H9 (cell line): Measurements from ENCODE around the gene TGFA. TPM values are rescaled to one million over a fixed set of nuclear protein-coding genes. Genes with fewer than 3 reads are reported as not detected.

Experiments
- DNase-seq: peaks from one replicate; pipeline ENCODE4 v3.0.0-alpha.2; 2017
- H2AFZ ChIP-seq: one replicate; pipeline ENCODE4 v1.6.1; 2013; ENCODE audit warnings: mild to moderate bottlenecking, low read length, control low read depth, moderate library complexity
- H2AK5ac ChIP-seq: 2 replicates; pipeline ENCODE4 v1.6.1; 2013; ENCODE audit warnings: low read length, control low read depth, mixed read lengths; ENCODE audit not compliant: insufficient read length
- H2BK120ac ChIP-seq: one replicate; pipeline ENCODE4 v1.6.1; 2013; ENCODE audit warnings: low read depth, mild to moderate bottlenecking, low read length, control low read depth, inconsistent platforms; ENCODE audit not compliant: poor library complexity, severe bottlenecking
- H2BK12ac ChIP-seq: 2 replicates; pipeline ENCODE4 v1.6.1; 2013; ENCODE audit warnings: low read length, control low read depth, mixed read lengths, low read depth; ENCODE audit not compliant: insufficient read length
- H2BK15ac ChIP-seq: 2 replicates; pipeline ENCODE4 v1.6.1; 2013; ENCODE audit warnings: low read depth, low read length, control low read depth
- H2BK20ac ChIP-seq: one replicate; pipeline ENCODE4 v1.6.1; 2013; ENCODE audit warnings: low read depth, mild to moderate bottlenecking, low read length, control low read depth, inconsistent platforms; ENCODE audit not compliant: poor library complexity, severe bottlenecking
- H2BK5ac ChIP-seq: 2 replicates; pipeline ENCODE4 v1.6.1; 2013; ENCODE audit warnings: low read length, control low read depth, mixed read lengths; ENCODE audit not compliant: insufficient read length
- H3K14ac ChIP-seq: 2 replicates; pipeline ENCODE4 v1.6.1; 2013; ENCODE audit warnings: low read length, control low read depth; ENCODE audit not compliant: insufficient read depth
- H3K18ac ChIP-seq: 2 replicates; pipeline ENCODE4 v1.6.1; 2013; ENCODE audit warnings: low read depth, mild to moderate bottlenecking, mixed read lengths, low read length, control low read depth; ENCODE audit not compliant: insufficient read length
- H3K23ac ChIP-seq: 2 replicates; pipeline ENCODE4 v1.6.1; 2013; ENCODE audit warnings: low read length, control low read depth, mixed read lengths, low read depth; ENCODE audit not compliant: insufficient read length
- H3K23me2 ChIP-seq: 2 replicates; pipeline ENCODE4 v1.6.1; 2013; ENCODE audit warnings: low read depth, mild to moderate bottlenecking, mixed read lengths, low read length, control low read depth; ENCODE audit not compliant: insufficient read length, poor library complexity, severe bottlenecking
- H3K27ac ChIP-seq: 2 replicates; pipeline ENCODE4 v1.5.1; 2013; ENCODE audit warnings: low read length, control low read depth, mixed read lengths, low read depth; ENCODE audit not compliant: insufficient read length
- H3K27me3 ChIP-seq: 2 replicates; pipeline ENCODE4 v1.6.1; 2013; ENCODE audit warnings: low read length, control low read depth, inconsistent platforms; ENCODE audit not compliant: insufficient read depth
- H3K4ac ChIP-seq: 2 replicates; pipeline ENCODE4 v1.6.1; 2013; ENCODE audit warnings: low read depth, mild to moderate bottlenecking, control low read depth, inconsistent platforms, low read length, moderate library complexity
- H3K4me1 ChIP-seq: 2 replicates; pipeline ENCODE4 v1.6.1; 2013; ENCODE audit warnings: low read length, control low read depth, inconsistent platforms; ENCODE audit not compliant: insufficient read depth
- H3K4me2 ChIP-seq: 2 replicates; pipeline ENCODE4 v1.6.1; 2013; ENCODE audit warnings: low read length, control low read depth, mixed read lengths; ENCODE audit not compliant: insufficient read length, insufficient read depth
- H3K56ac ChIP-seq: 2 replicates; pipeline ENCODE4 v1.6.1; 2013; ENCODE audit warnings: low read depth, mild to moderate bottlenecking, mixed read lengths, low read length, control low read depth; ENCODE audit not compliant: insufficient read length
- H3K79me1 ChIP-seq: 2 replicates; pipeline ENCODE4 v1.6.1; 2013; ENCODE audit warnings: low read depth, mild to moderate bottlenecking, moderate library complexity, low read length, control low read depth, inconsistent platforms; ENCODE audit not compliant: insufficient read depth, poor library complexity, severe bottlenecking
- H3K79me2 ChIP-seq: 2 replicates; pipeline ENCODE4 v1.6.1; 2013; ENCODE audit warnings: low read length, control low read depth, inconsistent platforms; ENCODE audit not compliant: insufficient read depth
- H3K9ac ChIP-seq: 2 replicates; pipeline ENCODE4 v1.6.1; 2013; ENCODE audit warnings: low read length, control low read depth, mixed read lengths; ENCODE audit not compliant: insufficient read length; ENCODE audit errors: extremely low read depth
- H3K9me3 ChIP-seq: one replicate; pipeline ENCODE4 v1.6.1; 2013; ENCODE audit warnings: low read depth, low read length, inconsistent platforms; ENCODE audit not compliant: control insufficient read depth
- H3T11ph ChIP-seq: one replicate; pipeline ENCODE4 v1.6.1; 2013; ENCODE audit warnings: mild to moderate bottlenecking, low read length, control low read depth, inconsistent platforms
- H4K20me1 ChIP-seq: one replicate; pipeline ENCODE4 v1.6.1; 2013; ENCODE audit not compliant: control insufficient read depth, insufficient read length, insufficient read depth
- H4K5ac ChIP-seq: 2 replicates; pipeline ENCODE4 v1.6.1; 2013; ENCODE audit warnings: low read depth, mild to moderate bottlenecking, mixed read lengths, low read length, control low read depth; ENCODE audit not compliant: insufficient read length
- H4K8ac ChIP-seq: replicated peaks from 2 replicates; pipeline ENCODE4 v1.6.1; 2013; ENCODE audit warnings: low read length, control low read depth, mixed read lengths, low read depth; ENCODE audit not compliant: insufficient read length
- H4K91ac ChIP-seq: 2 replicates; pipeline ENCODE4 v1.6.1; 2013; ENCODE audit warnings: low read depth, mild to moderate bottlenecking, moderate library complexity, mixed read lengths, low read length, control low read depth; ENCODE audit not compliant: insufficient read length
- H3K27ac Mint-ChIP-seq, 3 experiments: 2 replicates in 2 of 3; 3 replicates in 1 of 3; pipeline ENCODE4 v1.8.0; 2020 to 2021; ENCODE audit warnings: mixed read lengths in 3 of 3, mild to moderate bottlenecking in 1 of 3, moderate library complexity in 1 of 3
- H3K27me3 Mint-ChIP-seq: 2 replicates; pipeline ENCODE4 v1.8.0; 2021; ENCODE audit warnings: low read depth, mild to moderate bottlenecking, moderate library complexity, mixed read lengths
- H3K36me3 Mint-ChIP-seq, 3 experiments: 2 replicates in 2 of 3; 3 replicates in 1 of 3; pipeline ENCODE4 v1.8.0; 2020 to 2021; ENCODE audit warnings: low read depth in 3 of 3, mixed read lengths in 3 of 3; ENCODE audit not compliant: insufficient read depth in 1 of 3
- H3K4me1 Mint-ChIP-seq, 2 experiments: 2 replicates each; pipeline ENCODE4 v1.8.0; 2020; ENCODE audit warnings: mixed read lengths in 2 of 2
- H3K4me3 Mint-ChIP-seq, 2 experiments: 2 replicates in 1 of 2; 3 replicates in 1 of 2; pipeline ENCODE4 v1.8.0; 2020 to 2021; ENCODE audit warnings: mild to moderate bottlenecking in 2 of 2, mixed read lengths in 2 of 2, moderate library complexity in 1 of 2
- H3K9me3 Mint-ChIP-seq, 2 experiments: 2 replicates in 1 of 2; 3 replicates in 1 of 2; pipeline ENCODE4 v1.8.0; 2020; ENCODE audit warnings: mild to moderate bottlenecking in 2 of 2, mixed read lengths in 2 of 2, moderate library complexity in 1 of 2
- CTCF ChIP-seq: fragments of 200-600 bp; sonication (generic); conservative IDR thresholded peaks from 3 replicates; pipeline ENCODE4 v1.8.0; 2021; ENCODE audit warnings: antibody characterized with exemption, mild to moderate bottlenecking
- WGBS: extraction: QIAGEN DNeasy Blood & Tissue Kit; methylation state at CpG from one replicate; pipeline ENCODE4 v1.1.7; 2013; ENCODE audit warnings: missing lambda C conversion rate, low lambda C conversion rate, mixed read lengths; ENCODE audit not compliant: insufficient read length; ENCODE audit errors: extremely low coverage; 5-methylcytosine and 5-hydroxymethylcytosine counted together
- total RNA-seq: library from RNA; stranded (reverse); gene quantifications from 2 replicates; pipeline ENCODE4 v1.2.1, GENCODE V29; 2021

Gene TGFA
- total RNA-seq, 1 experiment from 2014 or later = 3.3 TPM

- H4K5ac ChIP-seq = no peak overlapping the region
- no peak overlapping the region for H3K4ac ChIP-seq
- no peak overlapping the region for H3T11ph ChIP-seq
- Mint-ChIP-seq H3K27me3 (no peaks in the 10 kb centered on the region; the same call in none of the 2 replicates), H3K27ac (no peak overlapping the region), H3K4me1 (peaks cover 21% of the 10 kb centered on the region in 2 experiments), H3K4me3 (no peak overlapping the region), H3K36me3 (no peaks in the 10 kb centered on the region), H3K9me3 (no peaks in the 10 kb centered on the region)
- H3K27ac ChIP-seq = no peak overlapping the region
- no peak overlapping the region for H3K56ac ChIP-seq
- no peaks in the 10 kb centered on the region for H3K23me2 ChIP-seq
- no peak overlapping the region for H4K8ac ChIP-seq
- no peak overlapping the region; the same call in 1 of the 2 replicates for H3K14ac ChIP-seq
- no peak overlapping the region for H2AK5ac ChIP-seq
- no peak for DNase-seq
- no peaks in the 10 kb centered on the region for H3K4me1 ChIP-seq
- H3K27me3 ChIP-seq = no peaks in the 10 kb centered on the region
- no peak overlapping the region for H2BK15ac ChIP-seq
- H2BK20ac ChIP-seq = no peak overlapping the region
- H3K18ac ChIP-seq = no peak overlapping the region
- H3K79me1 ChIP-seq = no peaks in the 10 kb centered on the region
- no peak overlapping the region for H2AFZ ChIP-seq
- H2BK120ac ChIP-seq = no peak overlapping the region
- TF ChIP-seq CTCF = no peak
- H2BK5ac ChIP-seq = no peak overlapping the region
- no peaks in the 10 kb centered on the region for H3K79me2 ChIP-seq
- H3K4me2 ChIP-seq = no peak overlapping the region
- H3K9ac ChIP-seq = no peak overlapping the region
- H4K20me1 ChIP-seq = no peaks in the 10 kb centered on the region
- no peak overlapping the region for H3K23ac ChIP-seq
- H2BK12ac ChIP-seq = no peak overlapping the region
- no peaks in the 10 kb centered on the region for H3K9me3 ChIP-seq
- WGBS = no CpG with 5 or more reads among the region's 9 CpGs
- H4K91ac ChIP-seq = no peak overlapping the region
Observed at GRCh38 chr2:70472221-70472890, 81.3 kb downstream of the TGFA start.
